Measurements from ENCODE around the gene EIF2A. TPM values are rescaled to one million over a fixed set of nuclear protein-coding genes. Genes with fewer than 3 reads are reported as not detected.

Gene EIF2A
- total RNA-seq, 1 donor from 2014 or later: 149 TPM

- no peaks in the 10 kb centered on the region for H3K27me3 ChIP-seq (ENCODE audit: control insufficient read depth, insufficient read depth, low read length)
- H3K36me3 ChIP-seq (ENCODE audit: control insufficient read depth, insufficient read depth, low read length): no peaks in the 10 kb centered on the region
- H3K4me3 ChIP-seq (ENCODE audit: low read depth, low read length): no peak overlapping the region
- DNase-seq (ENCODE audit: low read depth): no peak
- no peak for TF ChIP-seq CTCF (IDR thresholded peaks at IDR 0.05; ENCODE audit: insufficient read depth, low read length, poor library complexity, severe bottlenecking)
Measured at GRCh38 chr3:150626148-150626930, 79.8 kb downstream of the EIF2A start.

- Histone ChIP-seq H3K27me3 (ENCODE audit: control insufficient read depth, insufficient read depth, low read length) (no peaks in the 10 kb centered on the region), H3K4me3 (ENCODE audit: low read depth, low read length) (no peak overlapping the region), H3K36me3 (ENCODE audit: control insufficient read depth, insufficient read depth, low read length) (no peaks in the 10 kb centered on the region)
- TF ChIP-seq CTCF (IDR thresholded peaks at IDR 0.05; ENCODE audit: insufficient read depth, low read length, poor library complexity, severe bottlenecking): no peak
- no peak for DNase-seq (ENCODE audit: low read depth)
Measured at GRCh38 chr3:150627557-150627956, 81.0 kb downstream of the EIF2A start.

GRCh38 chr3:150631515-150632221 is 85.1 kb downstream of the EIF2A start:
- H3K4me3 ChIP-seq (ENCODE audit: low read depth, low read length): no peak overlapping the region
- DNase-seq (ENCODE audit: low read depth): no peak
- no peaks in the 10 kb centered on the region for H3K27me3 ChIP-seq (ENCODE audit: control insufficient read depth, insufficient read depth, low read length)
- no peaks in the 10 kb centered on the region for H3K36me3 ChIP-seq (ENCODE audit: control insufficient read depth, insufficient read depth, low read length)
- no peak for TF ChIP-seq CTCF (IDR thresholded peaks at IDR 0.05; ENCODE audit: insufficient read depth, low read length, poor library complexity, severe bottlenecking)

DNA sequence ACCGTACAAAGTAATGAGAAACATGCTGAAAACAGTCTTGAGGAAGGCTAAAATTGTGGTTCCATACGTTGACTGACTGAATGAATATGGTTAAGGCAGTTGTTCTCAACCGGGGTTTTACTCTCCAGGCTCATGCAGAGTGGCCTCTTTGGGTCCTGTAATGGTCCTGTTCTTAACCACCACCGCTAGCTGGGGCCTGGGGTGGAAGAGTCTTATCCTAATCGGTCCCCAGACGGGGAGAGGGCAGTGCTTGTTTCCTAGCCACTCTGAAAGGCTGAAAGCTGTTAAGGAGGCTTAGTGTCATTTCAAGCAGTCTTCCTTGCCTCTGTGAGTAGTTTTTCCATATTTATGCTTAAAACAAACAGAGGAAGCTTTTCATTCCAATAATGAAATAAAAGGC is 88.5 kb downstream of the EIF2A start:
- no peak for TF ChIP-seq CTCF (IDR thresholded peaks at IDR 0.05; ENCODE audit: insufficient read depth, low read length, poor library complexity, severe bottlenecking)
- Histone ChIP-seq H3K36me3 (ENCODE audit: control insufficient read depth, insufficient read depth, low read length) (no peaks in the 10 kb centered on the region), H3K27me3 (ENCODE audit: control insufficient read depth, insufficient read depth, low read length) (no peaks in the 10 kb centered on the region), H3K4me3 (ENCODE audit: low read depth, low read length) (no peak overlapping the region)
- no peak for DNase-seq (ENCODE audit: low read depth)

- no peaks in the 10 kb centered on the region for H3K36me3 ChIP-seq (ENCODE audit: control insufficient read depth, insufficient read depth, low read length)
- no peaks in the 10 kb centered on the region for H3K27me3 ChIP-seq (ENCODE audit: control insufficient read depth, insufficient read depth, low read length)
- no peak for DNase-seq (ENCODE audit: low read depth)
- H3K4me3 ChIP-seq (ENCODE audit: low read depth, low read length): no peak overlapping the region
- no peak for TF ChIP-seq CTCF (IDR thresholded peaks at IDR 0.05; ENCODE audit: insufficient read depth, low read length, poor library complexity, severe bottlenecking)
Measured at GRCh38 chr3:150635526-150635925, 88.9 kb downstream of the EIF2A start.

Other genes with a start within 250 kb of the EIF2A start
- 13.3 and 16.8 TPM in 2 replicates for gene TSC22D2, start 138.5 kb upstream of the EIF2A start, total RNA-seq
- gene SERP1, start 291 bp upstream of the EIF2A start, total RNA-seq: 334 and 360 TPM in 2 replicates
- 109 and 135 TPM in 2 replicates for gene SELENOT, start 56.5 kb downstream of the EIF2A start, total RNA-seq
- gene ERICH6, start 157.1 kb downstream of the EIF2A start, total RNA-seq: 0.07 TPM in 1 of 2 replicates, not detected in the other
- 31.7 and 48.1 TPM in 2 replicates for gene SIAH2, start 216.4 kb downstream of the EIF2A start, total RNA-seq

Data from kidney epithelial cell (primary cell).